A673 (cell line): ENCODE measurements around the gene RASA3. TPM values are rescaled to one million over a fixed set of nuclear protein-coding genes. Genes with fewer than 3 reads are reported as not detected.

Experiments
- BruUV-seq: library from RNA; stranded (reverse); fragments of 400-500 nt; replicated peaks from 2 replicates; lab custom pipeline; 2021; lab: Mats Ljungman, UMichigan
- CTCF ChIA-PET: fragments of 300-600 bp; sonication (Branson Sonifier 250); formaldehyde crosslinking; loops from one replicate; lab custom pipeline; 2022; ENCODE audit warnings: antibody characterized with exemption; lab: Charles Lee
- POLR2A ChIA-PET: fragments of 300-600 bp; sonication (Branson Sonifier 250); formaldehyde crosslinking; loops from one replicate; lab custom pipeline; 2022; ENCODE audit warnings: antibody characterized with exemption; ENCODE audit not compliant: low non-redundant PET; lab: Charles Lee
- DNase-seq: peaks from one replicate; pipeline ENCODE4 v3.0.0-alpha.2; 2015; ENCODE audit warnings: low spot score
- H3K27ac ChIP-seq: fragments of 200-600 bp; sonication (generic); 2 replicates; pipeline ENCODE4 v1.5.1; 2016; ENCODE audit warnings: mixed run types, low read depth, mild to moderate bottlenecking, mixed read lengths, antibody characterized with exemption, low read length; ENCODE audit not compliant: poor library complexity, severe bottlenecking
- H3K27me3 ChIP-seq: fragments of 200-600 bp; sonication (generic); replicated peaks from 2 replicates; pipeline ENCODE4 v1.6.1; 2017; ENCODE audit warnings: mixed run types, low read depth, mild to moderate bottlenecking, mixed read lengths, antibody characterized with exemption, low read length; ENCODE audit not compliant: insufficient read depth, poor library complexity
- H3K36me3 ChIP-seq: fragments of 200-600 bp; sonication (generic); 2 replicates; pipeline ENCODE4 v1.6.1; 2016; ENCODE audit warnings: mixed run types, mild to moderate bottlenecking, mixed read lengths, antibody characterized with exemption, low read length; ENCODE audit not compliant: insufficient read depth, poor library complexity, severe bottlenecking
- H3K4me1 ChIP-seq: fragments of 200-600 bp; sonication (generic); 2 replicates; pipeline ENCODE4 v1.6.1; 2017; ENCODE audit warnings: mixed run types, mild to moderate bottlenecking, mixed read lengths, antibody characterized with exemption, low read length; ENCODE audit not compliant: insufficient read depth, poor library complexity, severe bottlenecking
- H3K4me3 ChIP-seq: fragments of 200-600 bp; sonication (generic); 2 replicates; pipeline ENCODE4 v1.5.1; 2016; ENCODE audit warnings: low read depth, mixed run types, mild to moderate bottlenecking, mixed read lengths, low read length; ENCODE audit not compliant: poor library complexity, severe bottlenecking
- H3K9me3 ChIP-seq: fragments of 200-600 bp; sonication (generic); 2 replicates; pipeline ENCODE4 v1.6.1; 2016; ENCODE audit warnings: mixed run types, low read depth, mild to moderate bottlenecking, mixed read lengths, antibody characterized with exemption, low read length; ENCODE audit not compliant: poor library complexity, severe bottlenecking
- EZH2 ChIP-seq: fragments of 200-600 bp; sonication (generic); IDR thresholded peaks from 2 replicates; pipeline ENCODE4 v1.6.1; 2017; ENCODE audit warnings: borderline replicate concordance, low read depth, mild to moderate bottlenecking, mixed read lengths, antibody characterized with exemption, low read length; ENCODE audit not compliant: poor library complexity, severe bottlenecking
- intact Hi-C: fragments of 100-400 bp; cut with micrococcal nuclease; formaldehyde crosslinking; loops from one replicate; pipeline ENCODE4 v1.10.0; 2022; ENCODE audit not compliant: unreplicated experiment
- total RNA-seq: library from RNA; stranded (reverse); gene quantifications from 2 replicates; pipeline ENCODE4 v1.2.3, GENCODE V29; 2021
- TF ChIP-seq, protein P1 (sequence below): fragments of 300-800, 200-600 bp; sonication (generic); conservative IDR thresholded peaks from 2 replicates; pipeline ENCODE4 v1.5.1; 2017; ENCODE audit warnings: low read depth, mild to moderate bottlenecking, antibody characterized with exemption, low read length, moderate library complexity, mixed read lengths

RASA3 gene
- total RNA-seq, 1 experiment from 2014 or later = 22.1 TPM

DNA sequence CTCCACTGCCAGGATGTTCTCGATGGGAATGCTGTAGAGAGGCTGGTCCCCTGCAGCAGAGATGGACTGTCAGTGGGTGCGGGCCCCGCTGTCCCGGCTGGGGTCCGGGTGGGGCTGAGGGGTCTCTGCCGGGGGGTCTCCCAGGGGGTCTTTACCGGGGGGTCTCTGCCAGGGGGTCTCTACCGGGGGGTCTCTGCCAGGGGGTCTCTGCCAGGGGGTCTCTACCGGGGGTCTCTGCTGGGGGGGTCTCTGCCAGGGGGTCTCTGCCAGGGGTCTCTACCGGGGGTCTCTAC lies 132.9 kb downstream of the RASA3 start:
- ChIA-PET POLR2A (no interaction called here), CTCF (no interaction called here)
- BruUV-seq = no TSS peak
- intact Hi-C loops = no loop called here
- no peaks in the 10 kb centered on the region for H3K36me3 ChIP-seq
- no peak for DNase-seq
- TF ChIP-seq, protein P1, sequence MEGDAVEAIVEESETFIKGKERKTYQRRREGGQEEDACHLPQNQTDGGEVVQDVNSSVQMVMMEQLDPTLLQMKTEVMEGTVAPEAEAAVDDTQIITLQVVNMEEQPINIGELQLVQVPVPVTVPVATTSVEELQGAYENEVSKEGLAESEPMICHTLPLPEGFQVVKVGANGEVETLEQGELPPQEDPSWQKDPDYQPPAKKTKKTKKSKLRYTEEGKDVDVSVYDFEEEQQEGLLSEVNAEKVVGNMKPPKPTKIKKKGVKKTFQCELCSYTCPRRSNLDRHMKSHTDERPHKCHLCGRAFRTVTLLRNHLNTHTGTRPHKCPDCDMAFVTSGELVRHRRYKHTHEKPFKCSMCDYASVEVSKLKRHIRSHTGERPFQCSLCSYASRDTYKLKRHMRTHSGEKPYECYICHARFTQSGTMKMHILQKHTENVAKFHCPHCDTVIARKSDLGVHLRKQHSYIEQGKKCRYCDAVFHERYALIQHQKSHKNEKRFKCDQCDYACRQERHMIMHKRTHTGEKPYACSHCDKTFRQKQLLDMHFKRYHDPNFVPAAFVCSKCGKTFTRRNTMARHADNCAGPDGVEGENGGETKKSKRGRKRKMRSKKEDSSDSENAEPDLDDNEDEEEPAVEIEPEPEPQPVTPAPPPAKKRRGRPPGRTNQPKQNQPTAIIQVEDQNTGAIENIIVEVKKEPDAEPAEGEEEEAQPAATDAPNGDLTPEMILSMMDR = no peak
- no peak for TF ChIP-seq EZH2
- H3K4me3 ChIP-seq = no peak overlapping the region
- H3K9me3 ChIP-seq = no peaks in the 10 kb centered on the region
- H3K27ac ChIP-seq = no peak overlapping the region
- H3K27me3 ChIP-seq = no peaks in the 10 kb centered on the region
- H3K4me1 ChIP-seq = no peaks in the 10 kb centered on the region

DNA sequence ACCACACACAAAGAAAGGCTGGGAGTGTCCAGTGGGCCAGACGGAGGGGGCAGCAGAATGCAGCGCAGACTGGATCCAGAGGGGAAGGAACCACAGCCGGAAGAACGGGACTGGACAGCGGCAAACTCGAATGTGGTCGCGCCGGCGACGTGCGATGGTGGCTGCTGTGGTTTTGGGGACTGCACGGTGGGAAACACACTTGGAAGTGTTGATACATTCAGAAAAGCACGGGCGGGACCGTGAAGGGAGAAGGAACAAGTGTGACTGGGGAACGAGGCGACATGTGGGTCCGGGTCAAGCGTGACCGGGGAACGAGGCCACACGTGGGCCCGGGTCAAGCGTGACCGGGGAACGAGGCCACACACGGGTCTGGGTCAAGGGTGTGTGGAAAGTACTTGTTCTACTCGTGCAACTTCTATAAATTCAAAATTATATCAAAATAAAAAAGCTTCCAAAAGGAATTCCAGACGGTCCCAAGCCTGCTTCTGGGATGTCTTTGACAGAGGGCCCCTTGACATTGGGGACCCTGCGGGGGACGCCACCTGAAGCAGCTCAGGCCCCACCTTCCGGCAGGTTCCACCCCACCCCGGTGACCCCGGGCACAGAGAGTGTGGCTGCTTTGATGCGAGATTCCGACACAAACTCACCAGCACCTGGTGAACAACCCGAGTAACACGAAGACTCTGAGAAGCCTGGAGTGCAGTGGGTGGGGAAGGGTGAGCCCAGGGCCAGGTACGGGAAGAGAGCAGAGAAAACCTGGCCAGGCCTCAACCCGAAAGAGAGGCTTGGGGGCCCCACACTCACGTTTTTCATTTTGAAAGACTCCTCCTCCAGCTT lies 133.4 kb downstream of the RASA3 start:
- Histone ChIP-seq H3K9me3 (no peaks in the 10 kb centered on the region), H3K4me3 (no peak overlapping the region), H3K27me3 (no peaks in the 10 kb centered on the region), H3K36me3 (no peaks in the 10 kb centered on the region), H3K27ac (no peak overlapping the region), H3K4me1 (no peaks in the 10 kb centered on the region)
- TF ChIP-seq EZH2 = no peak
- TF ChIP-seq, protein P1 = no peak
- ChIA-PET POLR2A (no interaction called here), CTCF (no interaction called here)
- intact Hi-C loops = no loop called here
- no TSS peak for BruUV-seq
- no peak for DNase-seq

DNA sequence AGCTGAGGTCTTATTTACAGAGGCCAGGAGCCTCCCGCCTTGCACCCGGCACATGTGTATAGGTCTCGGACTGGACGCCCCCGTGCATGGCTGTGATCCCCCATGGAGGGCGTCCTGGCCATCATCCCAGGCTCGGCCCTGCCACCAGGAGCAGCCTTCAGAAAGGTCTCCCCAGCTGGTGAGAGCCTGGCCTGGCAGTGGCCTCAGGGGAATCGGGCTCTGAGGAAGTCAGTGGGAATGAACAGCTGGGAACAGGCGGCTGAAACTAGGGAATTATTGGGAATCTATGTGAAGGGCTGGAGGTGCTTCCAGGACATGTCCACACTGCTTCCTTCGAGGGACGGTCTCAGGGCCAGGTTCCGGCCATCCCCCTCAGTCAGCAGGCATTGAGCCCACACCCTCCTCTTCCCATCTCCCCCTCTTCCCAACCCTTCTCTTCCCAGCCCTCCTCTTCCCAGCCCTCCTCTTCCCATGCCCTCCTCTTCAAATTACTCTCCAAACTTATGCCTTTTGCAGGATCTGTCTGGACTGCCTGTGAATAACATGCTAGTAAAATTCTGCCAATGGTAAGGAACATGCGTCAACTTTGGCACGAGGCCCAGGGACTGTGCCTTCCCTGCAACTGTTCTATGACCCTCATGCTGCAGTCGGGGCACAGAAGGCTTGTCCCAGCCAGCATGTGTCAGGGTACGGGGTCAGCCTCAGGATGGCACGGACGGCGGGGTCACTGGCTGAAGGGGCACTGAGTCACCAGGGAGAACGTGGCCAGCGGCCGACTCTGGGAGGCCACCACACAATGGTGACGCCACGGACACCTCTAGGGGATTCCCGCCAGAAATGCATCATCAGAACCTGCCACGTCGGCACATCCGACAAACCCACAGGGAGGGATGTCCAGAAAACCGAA lies 134.3 kb downstream of the RASA3 start:
- BruUV-seq = no TSS peak
- H3K9me3 ChIP-seq = no peaks in the 10 kb centered on the region
- intact Hi-C loops = no loop called here
- DNase-seq = no peak
- no peaks in the 10 kb centered on the region for H3K36me3 ChIP-seq
- TF ChIP-seq, protein P1 = no peak
- no peak for TF ChIP-seq EZH2
- H3K4me3 ChIP-seq = no peak overlapping the region
- H3K27ac ChIP-seq = no peak overlapping the region
- POLR2A ChIA-PET = no interaction called here
- no peaks in the 10 kb centered on the region for H3K4me1 ChIP-seq
- H3K27me3 ChIP-seq = no peaks in the 10 kb centered on the region
- CTCF ChIA-PET = no interaction called here
